Osteoblast (primary cell): ENCODE data around the gene WDR93. TPM values are rescaled to one million over a fixed set of nuclear protein-coding genes. Genes with fewer than 3 reads are reported as not detected.

ENCODE experiments used
- DNase-seq: peaks from one replicate; pipeline ENCODE4 v3.0.0; 2011; ENCODE audit warnings: low spot score, mixed read lengths; ENCODE audit not compliant: insufficient read length; ENCODE audit errors: missing footprints
- H2AFZ ChIP-seq: 2 replicates; pipeline ENCODE4 v1.6.0; 2011; ENCODE audit warnings: mild to moderate bottlenecking, low read length
- H3K27ac ChIP-seq: 2 replicates; pipeline ENCODE4 v1.5.1; 2011; ENCODE audit warnings: mild to moderate bottlenecking, low read depth, low read length, moderate library complexity
- H3K27me3 ChIP-seq: 2 replicates; pipeline ENCODE4 v1.6.0; 2012; ENCODE audit warnings: mild to moderate bottlenecking, control low read depth, inconsistent platforms, low read length, moderate library complexity; ENCODE audit not compliant: insufficient read depth
- H3K36me3 ChIP-seq: 2 replicates; pipeline ENCODE4 v1.5.1; 2011; ENCODE audit warnings: mild to moderate bottlenecking, low read length, control low read depth, moderate library complexity; ENCODE audit not compliant: insufficient read depth
- H3K4me1 ChIP-seq: 2 replicates; pipeline ENCODE4 v1.5.1; 2011; ENCODE audit warnings: mild to moderate bottlenecking, low read length, control low read depth, moderate library complexity; ENCODE audit not compliant: insufficient read depth
- H3K4me2 ChIP-seq: 2 replicates; pipeline ENCODE4 v1.6.0; 2011; ENCODE audit warnings: mild to moderate bottlenecking, low read length; ENCODE audit not compliant: insufficient read depth
- H3K4me3 ChIP-seq: fragments of 200-600 bp; sonication (generic); 3 replicates; pipeline ENCODE4 v1.5.1; 2012; ENCODE audit warnings: mild to moderate bottlenecking, low read length, inconsistent platforms; ENCODE audit not compliant: insufficient read depth
- H3K79me2 ChIP-seq: 2 replicates; pipeline ENCODE4 v1.6.0; 2012; ENCODE audit warnings: mild to moderate bottlenecking, low read length, control low read depth, inconsistent platforms; ENCODE audit not compliant: insufficient read depth
- H3K9me3 ChIP-seq: 2 replicates; pipeline ENCODE4 v1.5.1; 2011; ENCODE audit warnings: low read depth, low read length, control low read depth
- H4K20me1 ChIP-seq: 2 replicates; pipeline ENCODE4 v1.6.0; 2012; ENCODE audit warnings: mild to moderate bottlenecking, low read length, control low read depth; ENCODE audit not compliant: insufficient read depth
- total RNA-seq: library from RNA; depleted of rRNA; stranded (reverse); fragments of >200 nt; gene quantifications from 2 replicates; pipeline ENCODE4 v1.2.3, GENCODE V29; 2012
- TF ChIP-seq, protein P1 (sequence below): IDR thresholded peaks from 2 replicates; pipeline ENCODE4 v1.5.1; 2011; ENCODE audit warnings: mild to moderate bottlenecking, low read depth, low read length, moderate library complexity; ENCODE audit errors: extremely low read depth

Gene WDR93
- total RNA-seq, 1 donor, result 0.36 TPM

DNA sequence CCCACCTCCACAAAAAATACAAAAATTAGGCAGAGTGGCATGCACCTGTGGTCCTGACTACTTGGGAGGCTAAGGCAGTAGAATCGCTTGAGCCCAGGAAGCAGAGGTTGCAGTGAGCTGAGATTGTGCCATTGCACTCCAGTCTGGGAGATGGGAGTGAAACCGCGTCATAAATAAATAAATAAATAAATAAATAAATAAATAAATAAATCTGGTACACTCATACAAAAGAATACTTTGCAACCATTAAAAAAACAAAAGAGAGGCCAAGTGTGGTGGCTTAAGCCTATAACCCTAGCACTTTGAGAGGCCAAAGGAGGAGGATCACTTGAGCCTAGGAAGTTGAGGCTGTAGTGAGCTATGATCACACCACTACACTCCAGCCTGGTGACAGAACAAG is 32.4 kb downstream of the WDR93 start:
- H2AFZ ChIP-seq, result no peak overlapping the region

DNA sequence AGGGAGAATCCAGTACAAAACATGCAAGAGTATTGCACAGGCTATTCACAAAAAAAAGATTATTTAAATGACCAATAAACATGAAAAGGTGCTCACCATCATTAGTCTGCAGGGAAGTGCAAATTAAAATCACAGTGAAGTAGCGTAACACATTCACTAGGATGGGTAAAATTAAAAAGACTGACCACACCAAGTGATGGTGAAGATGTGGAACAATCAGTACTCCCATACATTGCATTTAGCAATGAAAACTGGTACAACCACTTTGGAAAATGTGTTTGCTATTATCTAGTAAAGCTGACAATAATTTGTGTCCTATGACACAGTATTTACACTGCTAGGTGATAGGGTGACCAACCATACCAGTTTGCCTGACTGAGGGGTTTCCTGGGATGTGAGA is 34.0 kb downstream of the WDR93 start:
- no peaks in the 10 kb centered on the region for H4K20me1 ChIP-seq
- no peak overlapping the region for H3K4me2 ChIP-seq
- TF ChIP-seq, protein P1, sequence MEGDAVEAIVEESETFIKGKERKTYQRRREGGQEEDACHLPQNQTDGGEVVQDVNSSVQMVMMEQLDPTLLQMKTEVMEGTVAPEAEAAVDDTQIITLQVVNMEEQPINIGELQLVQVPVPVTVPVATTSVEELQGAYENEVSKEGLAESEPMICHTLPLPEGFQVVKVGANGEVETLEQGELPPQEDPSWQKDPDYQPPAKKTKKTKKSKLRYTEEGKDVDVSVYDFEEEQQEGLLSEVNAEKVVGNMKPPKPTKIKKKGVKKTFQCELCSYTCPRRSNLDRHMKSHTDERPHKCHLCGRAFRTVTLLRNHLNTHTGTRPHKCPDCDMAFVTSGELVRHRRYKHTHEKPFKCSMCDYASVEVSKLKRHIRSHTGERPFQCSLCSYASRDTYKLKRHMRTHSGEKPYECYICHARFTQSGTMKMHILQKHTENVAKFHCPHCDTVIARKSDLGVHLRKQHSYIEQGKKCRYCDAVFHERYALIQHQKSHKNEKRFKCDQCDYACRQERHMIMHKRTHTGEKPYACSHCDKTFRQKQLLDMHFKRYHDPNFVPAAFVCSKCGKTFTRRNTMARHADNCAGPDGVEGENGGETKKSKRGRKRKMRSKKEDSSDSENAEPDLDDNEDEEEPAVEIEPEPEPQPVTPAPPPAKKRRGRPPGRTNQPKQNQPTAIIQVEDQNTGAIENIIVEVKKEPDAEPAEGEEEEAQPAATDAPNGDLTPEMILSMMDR, result no peak
- no peaks in the 10 kb centered on the region for H3K4me1 ChIP-seq
- H3K4me3 ChIP-seq, result no peak overlapping the region
- H3K27me3 ChIP-seq, result peaks cover 14% of the 10 kb centered on the region
- no peaks in the 10 kb centered on the region for H3K36me3 ChIP-seq
- peaks cover 5% of the 10 kb centered on the region for H3K9me3 ChIP-seq
- no peak overlapping the region for H3K27ac ChIP-seq
- H3K79me2 ChIP-seq, result no peaks in the 10 kb centered on the region
- H2AFZ ChIP-seq, result no peak overlapping the region
- no peak for DNase-seq

More for the DNA sequence above, 32.4 kb downstream of the WDR93 start:
- H3K4me1 ChIP-seq, result no peaks in the 10 kb centered on the region
- no peak overlapping the region for H3K27ac ChIP-seq
- peaks cover 5% of the 10 kb centered on the region for H3K9me3 ChIP-seq
- no peaks in the 10 kb centered on the region for H3K79me2 ChIP-seq
- no peak for DNase-seq
- no peaks in the 10 kb centered on the region for H3K36me3 ChIP-seq
- no peaks in the 10 kb centered on the region for H4K20me1 ChIP-seq
- H3K4me2 ChIP-seq, result no peak overlapping the region
- peaks cover 14% of the 10 kb centered on the region for H3K27me3 ChIP-seq
- TF ChIP-seq, protein P1, result no peak
- no peak overlapping the region for H3K4me3 ChIP-seq

DNA sequence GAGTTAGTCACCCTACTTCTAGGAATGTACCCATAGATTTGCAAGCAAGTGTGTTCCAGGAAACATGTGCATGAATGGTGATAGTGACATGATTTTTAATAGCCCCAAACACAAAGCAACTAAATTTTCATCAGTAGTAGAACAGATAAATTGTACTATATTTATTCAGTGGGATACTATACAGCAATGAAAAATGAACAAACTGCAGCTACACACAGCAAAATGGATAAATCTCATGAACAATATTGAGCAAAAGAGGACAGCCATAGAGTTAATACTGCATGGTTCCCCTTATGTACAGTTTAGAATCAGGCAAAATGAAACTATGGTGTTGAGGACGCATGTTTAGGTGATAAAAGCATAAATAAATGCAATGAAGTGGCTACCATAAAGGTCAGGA is 34.5 kb downstream of the WDR93 start:
- no peak for DNase-seq
- TF ChIP-seq, protein P1, result no peak
- H3K4me1 ChIP-seq, result no peaks in the 10 kb centered on the region

DNA sequence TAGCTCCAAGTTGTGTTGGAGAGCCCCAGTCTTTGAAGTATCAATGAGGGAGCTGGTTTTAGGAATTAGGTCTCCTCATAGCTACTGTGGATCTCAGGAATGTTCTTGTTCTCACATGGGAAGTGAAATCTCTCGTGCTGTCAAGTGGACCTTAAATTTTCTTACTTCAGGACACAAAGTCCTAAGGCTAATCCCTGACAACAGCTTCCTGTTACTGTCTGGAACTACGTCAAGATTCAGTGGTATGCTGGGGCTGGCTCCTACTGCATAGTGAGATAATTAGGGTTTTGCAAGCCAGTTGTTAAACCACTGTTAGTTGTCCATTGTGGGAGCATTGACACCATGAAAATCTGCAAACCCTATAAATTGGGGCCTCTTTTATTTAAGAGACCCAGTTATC is 37.6 kb downstream of the WDR93 start:
- H3K4me1 ChIP-seq, result no peaks in the 10 kb centered on the region
- no peak overlapping the region for H3K4me3 ChIP-seq
- peaks cover 13% of the 10 kb centered on the region for H3K27me3 ChIP-seq
- TF ChIP-seq, protein P1, result no peak
- H3K36me3 ChIP-seq, result no peaks in the 10 kb centered on the region
- H3K4me2 ChIP-seq, result no peak overlapping the region
- DNase-seq, result no peak
- H3K9me3 ChIP-seq, result peaks cover 5% of the 10 kb centered on the region
- no peaks in the 10 kb centered on the region for H3K79me2 ChIP-seq
- no peak overlapping the region for H3K27ac ChIP-seq
- H4K20me1 ChIP-seq, result no peaks in the 10 kb centered on the region
- no peak overlapping the region for H2AFZ ChIP-seq

More for the DNA sequence above, 34.5 kb downstream of the WDR93 start:
- Histone ChIP-seq H3K4me2 (no peak overlapping the region), H3K27me3 (peaks cover 14% of the 10 kb centered on the region), H4K20me1 (no peaks in the 10 kb centered on the region), H3K9me3 (peaks cover 5% of the 10 kb centered on the region), H2AFZ (no peak overlapping the region), H3K27ac (no peak overlapping the region), H3K36me3 (no peaks in the 10 kb centered on the region), H3K4me3 (no peak overlapping the region), H3K79me2 (no peaks in the 10 kb centered on the region)
